SU-DHL-6 (cell line): ENCODE data around the gene CLCF1.

Source experiments
- EZH2phosphoT487 ChIP-seq: fragments of 200-600 bp; sonication (generic), shearing (Covaris generic); conservative IDR thresholded peaks from 2 replicates; pipeline ENCODE4 v1.6.1; 2018; ENCODE audit warnings: mild to moderate bottlenecking, antibody characterized with exemption, low read length, moderate library complexity, mixed read lengths
- TF ChIP-seq, protein P1 (sequence below): fragments of 200-600 bp; sonication (generic); IDR thresholded peaks from one replicate; pipeline ENCODE4 v1.5.1; 2017; ENCODE audit warnings: antibody characterized with exemption, mild to moderate bottlenecking, low read length, moderate library complexity; ENCODE audit not compliant: insufficient read depth, poor library complexity, severe bottlenecking

- TF ChIP-seq EZH2phosphoT487, result no peak
- TF ChIP-seq, protein P1, sequence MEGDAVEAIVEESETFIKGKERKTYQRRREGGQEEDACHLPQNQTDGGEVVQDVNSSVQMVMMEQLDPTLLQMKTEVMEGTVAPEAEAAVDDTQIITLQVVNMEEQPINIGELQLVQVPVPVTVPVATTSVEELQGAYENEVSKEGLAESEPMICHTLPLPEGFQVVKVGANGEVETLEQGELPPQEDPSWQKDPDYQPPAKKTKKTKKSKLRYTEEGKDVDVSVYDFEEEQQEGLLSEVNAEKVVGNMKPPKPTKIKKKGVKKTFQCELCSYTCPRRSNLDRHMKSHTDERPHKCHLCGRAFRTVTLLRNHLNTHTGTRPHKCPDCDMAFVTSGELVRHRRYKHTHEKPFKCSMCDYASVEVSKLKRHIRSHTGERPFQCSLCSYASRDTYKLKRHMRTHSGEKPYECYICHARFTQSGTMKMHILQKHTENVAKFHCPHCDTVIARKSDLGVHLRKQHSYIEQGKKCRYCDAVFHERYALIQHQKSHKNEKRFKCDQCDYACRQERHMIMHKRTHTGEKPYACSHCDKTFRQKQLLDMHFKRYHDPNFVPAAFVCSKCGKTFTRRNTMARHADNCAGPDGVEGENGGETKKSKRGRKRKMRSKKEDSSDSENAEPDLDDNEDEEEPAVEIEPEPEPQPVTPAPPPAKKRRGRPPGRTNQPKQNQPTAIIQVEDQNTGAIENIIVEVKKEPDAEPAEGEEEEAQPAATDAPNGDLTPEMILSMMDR, result no peak
Observed at GRCh38 chr11:67404515-67405195, 31.3 kb upstream of the CLCF1 start.
